KMS-11 (cell line): ENCODE results near the gene CNTN5.

Experiments used
- H2AFZ ChIP-seq: fragments of 200-600 bp; sonication (generic); 2 replicates; pipeline ENCODE4 v1.6.1; 2016; ENCODE audit warnings: antibody characterized with exemption, mixed run types, low read depth
- H3K27ac ChIP-seq: fragments of 200-600 bp; sonication (generic); 2 replicates; pipeline ENCODE4 v1.6.1; 2016; ENCODE audit warnings: mild to moderate bottlenecking, mixed run types
- H3K27me3 ChIP-seq: fragments of 200-600 bp; sonication (generic); 2 replicates; pipeline ENCODE4 v1.6.1; 2017; ENCODE audit warnings: mild to moderate bottlenecking, low read depth, mixed run types, moderate library complexity; ENCODE audit not compliant: insufficient read depth
- H3K36me3 ChIP-seq: fragments of 200-600 bp; sonication (generic); 2 replicates; pipeline ENCODE4 v1.6.1; 2017; ENCODE audit warnings: mild to moderate bottlenecking, mixed run types; ENCODE audit not compliant: insufficient read depth
- H3K4me1 ChIP-seq: fragments of 200-600 bp; sonication (generic); 2 replicates; pipeline ENCODE4 v1.6.1; 2016; ENCODE audit warnings: mild to moderate bottlenecking, low read depth, mixed run types; ENCODE audit not compliant: poor library complexity, severe bottlenecking
- H3K4me2 ChIP-seq: fragments of 200-600 bp; sonication (generic); 2 replicates; pipeline ENCODE4 v1.7.0; 2016; ENCODE audit warnings: mild to moderate bottlenecking, mixed run types
- H3K4me3 ChIP-seq: fragments of 200-600 bp; sonication (generic); IDR thresholded peaks from 2 replicates; pipeline ENCODE4 v1.6.1; 2017; ENCODE audit warnings: low read depth, low read length, mixed read lengths; ENCODE audit not compliant: insufficient read depth
- H3K79me2 ChIP-seq: fragments of 200-600 bp; sonication (generic); 2 replicates; pipeline ENCODE4 v1.6.1; 2016; ENCODE audit warnings: low read depth, mixed run types; ENCODE audit not compliant: insufficient read depth
- H3K9ac ChIP-seq: fragments of 200-600 bp; sonication (generic); 2 replicates; pipeline ENCODE4 v1.6.1; 2016; ENCODE audit warnings: mild to moderate bottlenecking, mixed run types
- H4K20me1 ChIP-seq: fragments of 200-600 bp; sonication (generic); 2 replicates; pipeline ENCODE4 v1.6.1; 2016; ENCODE audit warnings: mild to moderate bottlenecking, mixed run types; ENCODE audit not compliant: insufficient read depth
- CTCF ChIP-seq: fragments of 200-600 bp; sonication (generic); conservative IDR thresholded peaks from 2 replicates; pipeline ENCODE4 v1.6.1; 2017; ENCODE audit warnings: low read depth, mild to moderate bottlenecking, antibody characterized with exemption, low read length, moderate library complexity, mixed read lengths

CNTN5 gene

DNA sequence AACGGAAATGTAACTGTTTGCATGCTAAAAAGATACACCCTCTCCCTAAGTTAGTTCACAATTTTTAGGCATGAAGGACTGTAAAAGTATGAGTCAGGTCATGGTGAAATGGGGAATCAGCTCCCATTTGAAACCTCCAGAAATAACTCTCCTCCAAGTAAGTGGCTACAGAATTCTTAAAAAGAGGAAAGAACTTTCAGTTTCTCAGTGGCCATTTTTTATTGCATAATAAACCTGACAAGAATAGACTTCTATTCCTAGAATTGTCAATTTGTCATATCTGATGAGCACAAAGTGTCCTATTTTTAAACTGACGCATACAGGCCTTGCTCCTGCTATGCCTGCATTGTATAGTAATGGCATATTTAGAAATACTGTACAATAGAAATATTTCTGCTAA lies 612.2 kb downstream of the CNTN5 start:
- no peaks in the 10 kb centered on the region for H3K79me2 ChIP-seq
- no peak overlapping the region for H3K4me2 ChIP-seq
- no peak overlapping the region for H3K4me3 ChIP-seq
- H2AFZ ChIP-seq: no peak overlapping the region
- H3K27me3 ChIP-seq: no peaks in the 10 kb centered on the region
- no peaks in the 10 kb centered on the region for H3K36me3 ChIP-seq
- peaks cover 25% of the 10 kb centered on the region for H3K4me1 ChIP-seq
- H4K20me1 ChIP-seq: no peaks in the 10 kb centered on the region
- no peak overlapping the region for H3K27ac ChIP-seq
- no peak for TF ChIP-seq CTCF
- H3K9ac ChIP-seq: no peak overlapping the region

DNA sequence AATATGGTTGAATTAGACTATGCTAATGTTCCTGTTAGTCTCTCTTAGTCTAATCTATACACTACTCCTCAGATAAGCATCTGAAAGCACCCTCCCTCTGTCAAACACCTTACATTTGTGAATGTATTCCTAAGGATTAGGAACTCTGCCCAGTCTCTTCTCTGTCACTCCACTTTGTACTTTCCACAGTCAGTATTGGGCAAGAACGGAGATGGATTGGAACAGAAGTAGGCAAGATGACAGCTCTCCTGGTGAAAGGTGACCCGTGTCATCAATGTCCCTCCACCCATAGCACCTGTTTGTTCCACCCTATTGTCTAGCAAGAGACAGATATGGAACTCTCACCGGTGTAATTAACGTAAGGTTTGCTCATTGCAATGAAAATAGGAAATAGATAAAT lies 613.8 kb downstream of the CNTN5 start:
- no peaks in the 10 kb centered on the region for H3K36me3 ChIP-seq
- H3K27me3 ChIP-seq: no peaks in the 10 kb centered on the region
- no peaks in the 10 kb centered on the region for H4K20me1 ChIP-seq
- no peak overlapping the region for H3K27ac ChIP-seq
- H3K4me2 ChIP-seq: no peak overlapping the region
- peaks cover 25% of the 10 kb centered on the region for H3K4me1 ChIP-seq
- H2AFZ ChIP-seq: no peak overlapping the region
- no peak for TF ChIP-seq CTCF
- H3K79me2 ChIP-seq: no peaks in the 10 kb centered on the region
- no peak overlapping the region for H3K4me3 ChIP-seq
- no peak overlapping the region for H3K9ac ChIP-seq

DNA sequence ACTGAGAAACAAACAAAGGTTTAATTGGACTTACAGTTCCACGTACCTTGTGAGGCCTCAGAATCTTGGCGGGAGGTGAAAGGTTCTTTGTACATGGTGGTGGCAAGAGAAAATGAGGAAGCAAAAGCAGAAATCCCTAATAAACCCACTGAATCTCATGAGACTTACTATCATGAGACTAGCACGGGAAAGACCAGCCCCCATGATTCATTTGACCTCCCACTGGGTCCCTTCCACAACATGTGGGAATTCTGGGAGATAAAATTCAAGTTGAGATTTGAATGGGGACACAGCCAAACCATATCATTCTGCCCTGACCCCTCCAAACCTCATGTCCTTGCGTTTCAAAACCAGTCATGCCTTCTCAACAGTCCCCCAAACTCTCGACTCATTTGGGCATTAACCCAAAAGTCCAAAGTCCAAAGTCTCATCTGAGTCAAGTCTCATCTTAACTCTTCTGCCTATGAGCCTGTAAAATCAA lies 617.4 kb downstream of the CNTN5 start:
- H3K79me2 ChIP-seq: no peaks in the 10 kb centered on the region
- H3K4me2 ChIP-seq: no peak overlapping the region
- no peak overlapping the region for H2AFZ ChIP-seq
- no peaks in the 10 kb centered on the region for H4K20me1 ChIP-seq
- no peak for TF ChIP-seq CTCF
- no peaks in the 10 kb centered on the region for H3K4me1 ChIP-seq
- H3K27ac ChIP-seq: no peak overlapping the region
- H3K36me3 ChIP-seq: no peaks in the 10 kb centered on the region
- no peak overlapping the region for H3K4me3 ChIP-seq
- no peak overlapping the region for H3K9ac ChIP-seq
- H3K27me3 ChIP-seq: no peaks in the 10 kb centered on the region

- Histone ChIP-seq H3K27me3 (no peaks in the 10 kb centered on the region), H4K20me1 (no peaks in the 10 kb centered on the region), H3K27ac (no peak overlapping the region), H3K9ac (no peak overlapping the region), H2AFZ (no peak overlapping the region), H3K79me2 (no peaks in the 10 kb centered on the region), H3K36me3 (no peaks in the 10 kb centered on the region), H3K4me3 (no peak overlapping the region), H3K4me1 (no peaks in the 10 kb centered on the region), H3K4me2 (no peak overlapping the region)
- TF ChIP-seq CTCF: no peak
Measured at GRCh38 chr11:99640671-99641070, 619.9 kb downstream of the CNTN5 start.
